Stimulated activated CD4-positive, alpha-beta T cell treated with anti-CD3 and anti-CD28 coated beads, Interleukin-4, amount 100 ng/mL, for 1 hour (primary cell): Measurements from ENCODE around the gene SH3BGRL.
"Not testable (repeated sequence)": the region's sequence is repeated elsewhere in the genome, so short reads cannot be mapped to it uniquely, and the experiment has no call there.

ENCODE experiments used
- DNase-seq: peaks from one replicate; pipeline ENCODE4 v3.0.0-alpha.2; 2020

The SH3BGRL gene

GRCh38 chrX:81259714-81260395, 58.0 kb downstream of the SH3BGRL start:
- DNase-seq = no peak

- DNase-seq = no peak
Observed at GRCh38 chrX:81261576-81261975, 59.7 kb downstream of the SH3BGRL start.

- DNase-seq = no peak
Observed at GRCh38 chrX:81263059-81263458, 61.2 kb downstream of the SH3BGRL start.

GRCh38 chrX:81278616-81279015, 76.7 kb downstream of the SH3BGRL start:
- no peak for DNase-seq

GRCh38 chrX:81280148-81280547, 78.2 kb downstream of the SH3BGRL start:
- DNase-seq = no peak

GRCh38 chrX:81286075-81286474, 84.2 kb downstream of the SH3BGRL start:
- DNase-seq = no peak

GRCh38 chrX:81286608-81287007, 84.7 kb downstream of the SH3BGRL start:
- DNase-seq = no peak

GRCh38 chrX:81291996-81292395, 90.1 kb downstream of the SH3BGRL start:
- DNase-seq = no peak

- no peak for DNase-seq
Observed at GRCh38 chrX:81294101-81294500, 92.2 kb downstream of the SH3BGRL start.

- no peak for DNase-seq
Observed at GRCh38 chrX:81301877-81302276, 100.0 kb downstream of the SH3BGRL start.

- DNase-seq = no peak
Observed at GRCh38 chrX:81304563-81304962, 102.7 kb downstream of the SH3BGRL start.

GRCh38 chrX:81305240-81305639, 103.3 kb downstream of the SH3BGRL start:
- no peak for DNase-seq

GRCh38 chrX:81308086-81308829, 106.4 kb downstream of the SH3BGRL start:
- DNase-seq = no peak

GRCh38 chrX:81316163-81316562, 114.3 kb downstream of the SH3BGRL start:
- no peak for DNase-seq

- not testable (repeated sequence) for DNase-seq
Observed at GRCh38 chrX:81331653-81332052, 129.8 kb downstream of the SH3BGRL start.

- no peak for DNase-seq
Observed at GRCh38 chrX:81336455-81337152, 134.7 kb downstream of the SH3BGRL start.

- DNase-seq = no peak
Observed at GRCh38 chrX:81337805-81338204, 135.9 kb downstream of the SH3BGRL start.

GRCh38 chrX:81338924-81339323, 137.0 kb downstream of the SH3BGRL start:
- no peak for DNase-seq

GRCh38 chrX:81345296-81345695, 143.4 kb downstream of the SH3BGRL start:
- not testable (repeated sequence) for DNase-seq
